Trophoblast cell (in vitro differentiated cells and primary cell): Measurements from ENCODE around the gene MPPED1.

Experiments used
- DNase-seq, 2 donors: peaks; one replicate each; pipeline ENCODE4 v3.0.0-alpha.2; 2016
- H2AFZ ChIP-seq: 2 replicates; pipeline ENCODE4 v1.6.1; 2013; ENCODE audit warnings: low read length, moderate library complexity, mild to moderate bottlenecking; ENCODE audit not compliant: insufficient read depth, poor library complexity
- H2AK5ac ChIP-seq: 2 replicates; pipeline ENCODE4 v1.6.1; 2013; ENCODE audit warnings: mild to moderate bottlenecking, low read length
- H2BK120ac ChIP-seq: 2 replicates; pipeline ENCODE4 v1.6.1; 2013; ENCODE audit warnings: low read length, mild to moderate bottlenecking, moderate library complexity; ENCODE audit not compliant: insufficient read depth, poor library complexity
- H2BK12ac ChIP-seq: 2 replicates; pipeline ENCODE4 v1.6.1; 2013; ENCODE audit warnings: mild to moderate bottlenecking, low read length, moderate library complexity
- H2BK5ac ChIP-seq: 2 replicates; pipeline ENCODE4 v1.6.1; 2013; ENCODE audit warnings: low read length, low read depth, moderate library complexity, mild to moderate bottlenecking; ENCODE audit not compliant: poor library complexity
- H3K14ac ChIP-seq: 2 replicates; pipeline ENCODE4 v1.6.1; 2013; ENCODE audit warnings: mild to moderate bottlenecking, low read length
- H3K18ac ChIP-seq: 2 replicates; pipeline ENCODE4 v1.6.1; 2013; ENCODE audit warnings: mild to moderate bottlenecking, low read length
- H3K23ac ChIP-seq: 2 replicates; pipeline ENCODE4 v1.6.1; 2013; ENCODE audit warnings: low read length
- H3K27ac ChIP-seq: 2 replicates; pipeline ENCODE4 v1.5.1; 2013; ENCODE audit warnings: low read depth, mild to moderate bottlenecking, inconsistent platforms, low read length, moderate library complexity
- H3K27me3 ChIP-seq: 2 replicates; pipeline ENCODE4 v1.6.1; 2013; ENCODE audit warnings: inconsistent platforms, mild to moderate bottlenecking, low read length, moderate library complexity; ENCODE audit not compliant: insufficient read depth
- H3K36me3 ChIP-seq, 2 experiments: 1 replicate in 1 of 2; 2 replicates in 1 of 2; pipeline ENCODE4 v1.6.1; 2013; ENCODE audit warnings: low read length in 2 of 2, mild to moderate bottlenecking in 2 of 2, moderate library complexity in 1 of 2; ENCODE audit not compliant: insufficient read depth in 2 of 2, control insufficient read depth in 1 of 2
- H3K4ac ChIP-seq: 2 replicates; pipeline ENCODE4 v1.6.1; 2013; ENCODE audit warnings: low read depth, mild to moderate bottlenecking, low read length, moderate library complexity
- H3K4me1 ChIP-seq, 2 experiments: 1 replicate in 1 of 2; 2 replicates in 1 of 2; pipeline ENCODE4 v1.6.1; 2013; ENCODE audit warnings: low read length in 2 of 2, mild to moderate bottlenecking in 2 of 2, moderate library complexity in 1 of 2; ENCODE audit not compliant: insufficient read depth in 2 of 2, control insufficient read depth in 1 of 2
- H3K4me2 ChIP-seq: 2 replicates; pipeline ENCODE4 v1.6.1; 2013; ENCODE audit warnings: inconsistent platforms, mild to moderate bottlenecking, low read length, moderate library complexity
- H3K4me3 ChIP-seq: 2 replicates; pipeline ENCODE4 v1.5.1; 2013; ENCODE audit warnings: mild to moderate bottlenecking, low read depth, low read length, inconsistent platforms
- H3K79me1 ChIP-seq: one replicate; pipeline ENCODE4 v1.6.1; 2013; ENCODE audit warnings: low read length
- H3K79me2 ChIP-seq: 2 replicates; pipeline ENCODE4 v1.6.1; 2013; ENCODE audit warnings: low read length, mild to moderate bottlenecking; ENCODE audit not compliant: control insufficient read depth, insufficient read depth, poor library complexity
- H3K9ac ChIP-seq: 2 replicates; pipeline ENCODE4 v1.6.1; 2013; ENCODE audit warnings: mild to moderate bottlenecking, low read length
- H3K9me3 ChIP-seq: 2 replicates; pipeline ENCODE4 v1.6.1; 2013; ENCODE audit warnings: low read depth, mild to moderate bottlenecking, control low read depth, inconsistent platforms, low read length; ENCODE audit not compliant: insufficient read depth
- H4K12ac ChIP-seq: 2 replicates; pipeline ENCODE4 v1.6.1; 2013; ENCODE audit warnings: low read depth, mild to moderate bottlenecking, low read length, moderate library complexity
- H4K8ac ChIP-seq: 2 replicates; pipeline ENCODE4 v1.6.1; 2013; ENCODE audit warnings: low read depth, mild to moderate bottlenecking, low read length, moderate library complexity
- H4K91ac ChIP-seq: one replicate; pipeline ENCODE4 v1.6.1; 2013; ENCODE audit warnings: low read depth, mild to moderate bottlenecking, low read length, moderate library complexity
- WGBS: extraction: QIAGEN DNeasy Blood & Tissue Kit; methylation state at CpG from one replicate; pipeline ENCODE4 v1.1.7; 2013; ENCODE audit warnings: missing lambda C conversion rate; ENCODE audit not compliant: insufficient read length, insufficient coverage; ENCODE audit errors: extremely low coverage; 5-methylcytosine and 5-hydroxymethylcytosine counted together

Gene MPPED1

DNA sequence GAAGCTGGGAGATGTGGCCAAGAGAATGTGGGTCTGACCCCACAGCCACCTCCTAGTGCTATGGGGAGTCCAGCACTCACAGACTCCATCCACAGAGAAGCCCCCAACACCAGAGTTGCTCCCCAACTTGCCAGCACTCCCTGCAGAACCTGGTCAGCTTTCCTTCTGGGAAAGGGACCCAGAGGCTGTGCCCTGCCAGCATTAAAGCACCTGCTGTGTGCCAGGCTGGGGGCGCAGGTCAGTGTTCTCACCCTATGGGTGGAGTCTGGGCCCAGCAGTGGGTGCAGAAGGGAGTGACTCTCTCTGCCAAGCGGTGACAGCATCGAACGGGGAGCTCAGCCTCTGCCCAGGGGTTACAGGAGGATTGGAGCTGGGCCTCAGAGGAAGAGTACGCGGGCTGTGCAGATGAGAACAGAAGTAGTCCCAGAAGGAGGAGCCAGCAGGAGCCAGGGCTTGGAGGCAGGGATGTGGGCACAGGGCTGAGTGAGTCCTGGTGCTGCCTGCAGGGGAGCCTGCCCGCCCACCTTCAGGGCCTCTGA is 114.4 kb downstream of the MPPED1 start:
- Histone ChIP-seq H2BK120ac (no peak overlapping the region), H4K12ac (no peak overlapping the region), H3K4me2 (no peak overlapping the region), H3K18ac (no peak overlapping the region), H4K91ac (no peak overlapping the region), H3K27me3 (no peaks in the 10 kb centered on the region), H4K8ac (no peak overlapping the region), H3K4ac (no peak overlapping the region), H3K23ac (no peak overlapping the region), H2AFZ (no peak overlapping the region), H3K14ac (no peak overlapping the region), H3K79me1 (no peaks in the 10 kb centered on the region), H3K36me3 (no peaks in the 10 kb centered on the region), H2AK5ac (no peak overlapping the region), H3K4me3 (no peak overlapping the region), H2BK5ac (no peak overlapping the region), H3K9me3 (peaks cover 2% of the 10 kb centered on the region), H3K79me2 (no peaks in the 10 kb centered on the region), H3K4me1 (no peaks in the 10 kb centered on the region), H2BK12ac (no peak overlapping the region), H3K27ac (no peak overlapping the region), H3K9ac (no peak overlapping the region)
- DNase-seq, result no peak
- no CpG with 5 or more reads among the region's 7 CpGs for WGBS

DNA sequence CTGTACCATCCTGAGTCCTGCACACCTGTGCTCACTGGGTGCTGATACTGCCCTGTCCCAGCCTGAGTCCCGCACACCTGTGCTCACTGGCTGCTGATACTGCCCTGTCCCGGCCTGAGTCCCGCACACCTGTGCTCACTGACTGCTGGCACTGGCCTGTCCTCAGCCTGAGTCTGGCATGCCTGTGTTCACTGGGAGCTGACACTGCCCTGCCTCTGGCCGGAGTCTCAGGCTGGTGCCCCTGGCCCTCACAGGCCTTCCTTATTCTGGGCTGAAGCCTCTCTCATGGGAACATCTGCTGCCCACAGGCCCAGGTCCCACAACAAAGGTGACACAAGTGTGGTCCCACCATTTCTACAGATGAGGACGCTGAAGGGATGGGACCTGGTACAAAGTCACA is 115.1 kb downstream of the MPPED1 start:
- Histone ChIP-seq H2BK120ac (no peak overlapping the region), H3K9me3 (peaks cover 2% of the 10 kb centered on the region), H3K27ac (no peak overlapping the region), H3K4me2 (no peak overlapping the region), H2AK5ac (no peak overlapping the region), H3K4me1 (no peaks in the 10 kb centered on the region), H3K4me3 (no peak overlapping the region), H3K27me3 (no peaks in the 10 kb centered on the region), H4K91ac (no peak overlapping the region), H3K9ac (no peak overlapping the region), H4K12ac (no peak overlapping the region), H3K23ac (no peak overlapping the region), H3K18ac (no peak overlapping the region), H2AFZ (no peak overlapping the region), H2BK5ac (no peak overlapping the region), H2BK12ac (no peak overlapping the region), H3K79me1 (no peaks in the 10 kb centered on the region), H3K79me2 (no peaks in the 10 kb centered on the region), H3K14ac (no peak overlapping the region), H3K36me3 (no peaks in the 10 kb centered on the region), H3K4ac (no peak overlapping the region), H4K8ac (no peak overlapping the region)
- DNase-seq, result no peak
- WGBS, result no CpG with 5 or more reads among the region's 5 CpGs

DNA sequence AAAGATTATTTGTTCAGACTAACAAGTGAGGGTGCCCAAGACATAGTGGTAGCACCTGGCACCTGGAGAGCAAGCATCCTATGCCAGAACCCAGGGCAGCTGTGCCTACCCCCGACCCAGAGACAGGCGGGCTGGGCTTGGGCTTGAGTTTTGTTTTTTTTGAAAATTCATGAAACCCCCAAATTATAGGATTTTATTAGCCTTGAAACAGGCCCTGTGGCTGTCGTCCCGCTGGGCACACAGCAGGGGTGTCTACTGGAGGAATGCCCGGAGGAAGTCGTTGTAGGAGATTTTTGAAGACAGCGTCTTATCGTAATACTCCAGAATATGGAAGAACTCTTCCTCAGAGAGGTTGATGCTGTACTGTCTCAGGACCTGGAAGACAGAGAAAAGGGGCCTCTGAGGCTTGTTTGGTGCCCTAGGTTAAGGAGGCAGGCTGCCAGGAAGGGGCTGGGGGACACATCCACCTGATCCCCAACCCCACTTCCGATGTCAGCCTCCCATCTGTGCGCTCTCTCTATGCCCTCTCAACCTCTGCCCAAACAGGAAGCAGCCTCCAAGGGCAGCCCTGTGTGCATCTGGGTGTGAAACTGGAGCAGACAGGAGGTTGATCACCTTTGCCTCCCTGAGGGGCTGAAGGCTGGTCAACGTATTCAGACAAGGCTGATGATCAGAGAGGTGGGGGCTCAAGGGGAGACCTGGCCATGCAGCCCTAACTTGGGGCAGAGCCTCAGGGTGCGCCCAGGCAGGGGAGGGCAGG is 117.0 kb downstream of the MPPED1 start:
- Histone ChIP-seq H3K4ac (no peak overlapping the region), H3K14ac (no peak overlapping the region), H4K8ac (no peak overlapping the region), H3K4me1 (no peaks in the 10 kb centered on the region), H3K27me3 (no peaks in the 10 kb centered on the region), H3K4me3 (no peak overlapping the region), H2BK5ac (no peak overlapping the region), H4K91ac (no peak overlapping the region), H2BK120ac (no peak overlapping the region), H3K4me2 (no peak overlapping the region), H3K23ac (no peak overlapping the region), H2AFZ (no peak overlapping the region), H3K27ac (no peak overlapping the region), H3K36me3 (no peaks in the 10 kb centered on the region), H3K79me1 (no peaks in the 10 kb centered on the region), H3K79me2 (no peaks in the 10 kb centered on the region), H4K12ac (no peak overlapping the region), H2BK12ac (no peak overlapping the region), H2AK5ac (no peak overlapping the region), H3K9ac (no peak overlapping the region), H3K9me3 (peaks cover 7% of the 10 kb centered on the region), H3K18ac (no peak overlapping the region)
- no CpG with 5 or more reads among the region's 12 CpGs for WGBS
- no peak for DNase-seq

DNA sequence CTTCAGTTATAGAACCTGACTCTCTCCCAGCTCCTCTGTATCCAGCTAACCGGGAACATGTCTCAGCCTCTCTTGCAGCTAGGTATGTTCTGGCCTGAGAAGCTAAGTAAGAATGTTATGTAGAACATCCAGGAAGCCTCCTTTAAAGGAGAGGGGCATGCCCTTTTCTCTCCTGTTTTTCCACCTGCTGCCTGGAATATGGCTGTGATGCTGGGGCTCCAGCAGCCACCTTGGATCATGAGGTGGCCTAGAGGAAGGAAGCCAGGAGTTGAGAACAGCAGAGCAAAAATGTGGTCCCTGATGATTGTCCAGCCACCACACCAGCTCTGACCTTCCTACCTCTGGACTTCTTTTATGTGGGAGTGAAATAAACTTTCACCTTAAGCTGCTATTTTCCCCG is 117.6 kb downstream of the MPPED1 start:
- Histone ChIP-seq H2AFZ (no peak overlapping the region), H2BK12ac (no peak overlapping the region), H3K23ac (no peak overlapping the region), H3K14ac (no peak overlapping the region), H4K91ac (no peak overlapping the region), H3K79me1 (no peaks in the 10 kb centered on the region), H2BK120ac (no peak overlapping the region), H2AK5ac (no peak overlapping the region), H4K8ac (no peak overlapping the region), H3K27me3 (no peaks in the 10 kb centered on the region), H3K18ac (no peak overlapping the region), H3K4me1 (no peaks in the 10 kb centered on the region), H3K9ac (no peak overlapping the region), H3K4me2 (no peak overlapping the region), H4K12ac (no peak overlapping the region), H3K79me2 (no peaks in the 10 kb centered on the region), H3K9me3 (peaks cover 7% of the 10 kb centered on the region), H3K4ac (no peak overlapping the region), H3K36me3 (no peaks in the 10 kb centered on the region), H2BK5ac (no peak overlapping the region), H3K27ac (no peak overlapping the region), H3K4me3 (no peak overlapping the region)
- DNase-seq, result no peak
- WGBS, result no CpG with 5 or more reads among the region's 2 CpGs
